Epithelial cell of esophagus (primary cell): Measurements from ENCODE around the gene TYMS.

Experiments
- DNase-seq: peaks from one replicate; pipeline ENCODE4 v3.0.0; 2010; ENCODE audit warnings: low read depth
- H3K4me3 ChIP-seq: 2 replicates; pipeline ENCODE4 v1.5.1; 2011; ENCODE audit warnings: mild to moderate bottlenecking, low read length, control low read depth
- TF ChIP-seq, protein P1 (sequence below): IDR thresholded peaks from 2 replicates; pipeline ENCODE4 v1.5.1; 2011; ENCODE audit warnings: low read depth, mild to moderate bottlenecking, low read length, control low read depth, inconsistent platforms; ENCODE audit not compliant: insufficient read depth; ENCODE audit errors: missing control alignments

The TYMS gene

DNA sequence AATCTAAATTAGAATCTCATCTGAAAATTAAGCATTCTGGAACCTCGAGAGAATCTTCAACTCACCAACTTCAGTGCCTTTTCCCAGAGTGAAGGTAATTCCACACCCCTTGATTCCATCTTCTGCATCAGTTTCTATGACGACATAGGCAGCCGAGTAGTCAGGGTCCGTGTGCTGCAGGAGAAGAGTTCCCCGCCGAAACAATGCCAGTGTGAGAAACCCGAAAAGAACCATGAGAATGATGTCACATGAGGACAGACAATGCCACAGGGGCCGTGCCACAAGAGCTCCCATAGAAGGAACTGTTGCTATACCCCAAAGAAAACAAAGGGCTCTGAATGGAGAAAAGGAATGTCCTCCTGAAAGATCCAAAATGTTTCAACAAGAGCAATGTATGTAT lies 49.0 kb downstream of the TYMS start:
- no peak overlapping the region for H3K4me3 ChIP-seq
- TF ChIP-seq, protein P1, sequence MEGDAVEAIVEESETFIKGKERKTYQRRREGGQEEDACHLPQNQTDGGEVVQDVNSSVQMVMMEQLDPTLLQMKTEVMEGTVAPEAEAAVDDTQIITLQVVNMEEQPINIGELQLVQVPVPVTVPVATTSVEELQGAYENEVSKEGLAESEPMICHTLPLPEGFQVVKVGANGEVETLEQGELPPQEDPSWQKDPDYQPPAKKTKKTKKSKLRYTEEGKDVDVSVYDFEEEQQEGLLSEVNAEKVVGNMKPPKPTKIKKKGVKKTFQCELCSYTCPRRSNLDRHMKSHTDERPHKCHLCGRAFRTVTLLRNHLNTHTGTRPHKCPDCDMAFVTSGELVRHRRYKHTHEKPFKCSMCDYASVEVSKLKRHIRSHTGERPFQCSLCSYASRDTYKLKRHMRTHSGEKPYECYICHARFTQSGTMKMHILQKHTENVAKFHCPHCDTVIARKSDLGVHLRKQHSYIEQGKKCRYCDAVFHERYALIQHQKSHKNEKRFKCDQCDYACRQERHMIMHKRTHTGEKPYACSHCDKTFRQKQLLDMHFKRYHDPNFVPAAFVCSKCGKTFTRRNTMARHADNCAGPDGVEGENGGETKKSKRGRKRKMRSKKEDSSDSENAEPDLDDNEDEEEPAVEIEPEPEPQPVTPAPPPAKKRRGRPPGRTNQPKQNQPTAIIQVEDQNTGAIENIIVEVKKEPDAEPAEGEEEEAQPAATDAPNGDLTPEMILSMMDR, result no peak
- DNase-seq, result no peak

DNA sequence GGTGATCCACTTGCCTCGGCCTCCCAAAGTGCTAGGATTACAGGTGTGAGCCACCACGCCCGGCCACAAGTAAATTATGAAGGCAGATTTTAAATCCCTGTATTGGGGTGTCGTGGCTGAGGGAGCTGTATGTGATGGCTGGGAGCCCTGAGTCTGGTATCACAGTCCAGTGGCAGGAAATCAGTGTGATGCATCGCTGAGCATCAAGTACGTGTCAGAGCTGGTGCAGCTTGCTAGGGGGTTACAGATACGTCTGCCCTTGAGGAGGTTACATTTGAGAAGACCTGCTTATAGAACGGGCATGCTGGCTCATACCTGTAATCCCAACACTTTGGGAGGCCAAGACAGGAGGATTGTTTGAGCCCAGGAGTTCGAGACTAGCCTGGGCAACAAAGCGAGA lies 50.6 kb downstream of the TYMS start:
- TF ChIP-seq, protein P1, result no peak
- no peak for DNase-seq
- H3K4me3 ChIP-seq, result no peak overlapping the region

DNA sequence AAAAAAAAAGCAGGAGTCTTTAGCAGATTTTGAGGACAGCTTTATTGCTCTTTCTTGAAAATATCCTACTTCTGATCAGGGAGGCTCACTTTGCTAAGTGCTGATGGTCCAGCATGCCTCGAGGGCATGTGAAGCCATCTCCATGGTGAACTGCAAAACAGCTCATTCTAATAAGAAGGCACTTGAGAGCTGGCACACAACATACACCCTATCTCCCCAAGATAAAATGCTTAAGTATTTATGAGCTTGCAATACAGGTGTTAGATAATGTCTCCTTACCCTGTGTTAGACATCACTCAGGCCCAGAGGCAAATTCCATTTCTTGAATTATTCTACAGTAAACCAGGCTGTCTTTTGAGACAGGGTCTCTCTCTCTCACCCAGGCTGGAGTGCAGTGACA lies 52.3 kb downstream of the TYMS start:
- TF ChIP-seq, protein P1, result no peak
- H3K4me3 ChIP-seq, result no peak overlapping the region
- no peak for DNase-seq

DNA sequence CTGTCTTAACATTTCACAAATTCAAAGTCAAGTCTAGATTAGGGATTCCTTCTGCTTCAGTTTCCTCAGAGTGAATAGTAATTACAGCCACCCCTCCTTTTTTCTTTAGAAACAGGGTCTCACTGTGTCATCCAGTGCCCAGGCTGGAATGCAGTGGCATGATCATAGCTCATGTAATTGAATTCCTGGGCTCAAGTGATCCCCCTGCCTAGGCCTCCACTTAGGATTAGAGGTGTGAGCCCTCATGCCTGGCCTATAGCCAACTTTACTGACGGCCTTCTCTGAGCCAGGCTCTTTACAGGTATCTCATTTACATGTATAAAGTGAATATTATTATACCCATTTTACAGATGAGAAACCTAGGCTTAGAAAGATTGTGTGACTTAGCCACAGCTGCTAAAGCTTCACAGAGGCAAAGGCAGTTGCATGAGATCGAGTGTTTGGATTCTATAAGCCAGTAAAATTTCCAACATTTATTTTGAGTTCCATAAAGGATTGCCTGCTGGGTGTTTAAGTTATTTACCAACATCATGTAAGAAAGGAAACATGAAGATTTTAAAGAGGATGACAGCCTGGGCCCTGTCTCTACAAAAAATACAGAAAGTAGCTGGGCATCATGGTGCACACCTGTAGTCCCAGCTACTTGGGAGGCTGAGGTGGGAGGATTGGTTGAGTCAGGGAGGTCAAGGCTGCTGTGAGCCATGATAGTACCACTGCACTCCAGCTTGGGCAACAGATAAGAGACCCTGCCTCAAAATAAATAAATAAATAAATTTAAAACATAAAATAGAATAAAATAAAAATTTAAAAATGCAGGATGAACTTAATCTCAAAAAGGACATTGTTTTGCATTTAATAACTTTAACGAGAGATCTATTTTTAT lies 53.2 kb downstream of the TYMS start:
- peak overlapping the region; percentile 62 for H3K4me3 ChIP-seq
- TF ChIP-seq, protein P1, result no peak
- DNase-seq, result no peak

DNA sequence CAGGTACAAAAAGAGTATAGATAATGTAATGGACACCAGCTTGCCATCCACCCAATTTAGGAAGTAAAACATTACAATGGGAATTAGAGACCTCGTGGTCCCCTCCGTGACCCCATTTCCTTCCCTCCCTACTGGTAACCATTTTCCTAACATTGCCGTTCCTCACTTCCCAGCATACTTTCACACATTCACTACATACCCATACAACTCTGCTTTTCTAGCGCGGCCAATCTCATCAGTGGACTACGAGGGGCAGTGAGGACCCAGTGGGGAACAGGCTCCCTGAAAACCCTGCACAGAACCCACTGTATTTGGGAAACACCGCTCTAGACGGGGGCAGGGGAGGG lies 53.8 kb downstream of the TYMS start:
- no peak for DNase-seq
- TF ChIP-seq, protein P1, result no peak
- peak overlapping the region; percentile 62 for H3K4me3 ChIP-seq

DNA sequence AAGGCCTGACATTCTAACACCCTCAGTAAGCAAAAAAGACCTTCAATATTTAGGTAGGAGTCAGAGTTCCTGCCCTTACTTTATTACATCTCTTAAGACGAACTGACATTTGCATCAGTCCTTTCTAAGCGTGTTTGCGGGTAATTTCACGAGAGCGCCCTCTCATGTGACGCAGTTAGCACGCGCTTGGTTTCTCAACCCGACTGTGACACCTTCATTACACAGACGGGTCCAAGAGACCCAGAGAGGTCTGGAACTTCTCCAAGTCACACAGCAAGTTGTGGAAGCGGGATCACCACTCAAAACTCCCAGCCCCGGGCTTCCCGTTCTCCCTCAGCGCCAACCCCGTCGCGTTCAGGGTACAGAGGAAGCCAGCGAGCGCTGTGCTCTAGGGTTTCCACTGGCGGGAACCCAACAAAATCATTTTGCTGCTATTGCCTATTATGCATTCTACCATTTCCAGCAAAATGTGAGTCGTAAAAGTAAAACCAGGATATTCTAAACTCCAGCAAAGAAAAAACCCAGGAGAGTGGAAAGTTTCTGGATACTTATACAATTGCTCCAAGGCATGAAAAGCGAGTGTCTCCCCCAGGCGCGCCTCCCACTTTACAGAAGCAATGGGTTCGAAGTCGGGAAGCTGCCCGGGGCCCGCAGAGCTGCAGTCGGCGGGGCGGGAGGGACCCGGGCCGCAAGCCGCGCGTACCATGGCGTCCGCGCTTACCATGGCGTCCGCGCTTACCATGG lies 54.4 kb downstream of the TYMS start:
- DNase-seq, result peak; percentile 86
- TF ChIP-seq, protein P1, result no peak
- H3K4me3 ChIP-seq, result peak overlapping the region; percentile 62
